Duodenal mucosa (tissue), 2 donors: ENCODE results near the gene CMIP.

Experiments used
- H3K27ac ChIP-seq: one replicate; pipeline ENCODE4 v1.7.0; 2013; ENCODE audit warnings: low read depth, low read length
- H3K27me3 ChIP-seq, 2 donors: one replicate each; pipeline ENCODE4 v1.7.0; 2013; ENCODE audit warnings: low read length in 2 of 2, control low read depth in 1 of 2; ENCODE audit not compliant: insufficient read depth in 2 of 2, control insufficient read depth in 1 of 2
- H3K36me3 ChIP-seq, 2 donors: one replicate each; pipeline ENCODE4 v1.7.0; 2013; ENCODE audit warnings: low read length in 2 of 2, control low read depth in 1 of 2; ENCODE audit not compliant: insufficient read depth in 2 of 2, control insufficient read depth in 1 of 2
- H3K4me1 ChIP-seq, 2 donors: one replicate each; pipeline ENCODE4 v1.7.0; 2013; ENCODE audit warnings: low read length in 2 of 2, control low read depth in 1 of 2; ENCODE audit not compliant: insufficient read depth in 2 of 2, control insufficient read depth in 1 of 2
- H3K4me3 ChIP-seq, 2 donors: one replicate each; pipeline ENCODE4 v1.7.0; 2013; ENCODE audit warnings: low read length in 2 of 2, low read depth in 1 of 2
- H3K9ac ChIP-seq, 2 donors: one replicate each; pipeline ENCODE4 v1.7.0; 2013; ENCODE audit warnings: low read length in 2 of 2, low read depth in 1 of 2
- H3K9me3 ChIP-seq, 2 donors: one replicate each; pipeline ENCODE4 v1.7.0; 2013; ENCODE audit warnings: low read length in 2 of 2, control low read depth in 1 of 2; ENCODE audit not compliant: control insufficient read depth in 1 of 2

Gene CMIP

DNA sequence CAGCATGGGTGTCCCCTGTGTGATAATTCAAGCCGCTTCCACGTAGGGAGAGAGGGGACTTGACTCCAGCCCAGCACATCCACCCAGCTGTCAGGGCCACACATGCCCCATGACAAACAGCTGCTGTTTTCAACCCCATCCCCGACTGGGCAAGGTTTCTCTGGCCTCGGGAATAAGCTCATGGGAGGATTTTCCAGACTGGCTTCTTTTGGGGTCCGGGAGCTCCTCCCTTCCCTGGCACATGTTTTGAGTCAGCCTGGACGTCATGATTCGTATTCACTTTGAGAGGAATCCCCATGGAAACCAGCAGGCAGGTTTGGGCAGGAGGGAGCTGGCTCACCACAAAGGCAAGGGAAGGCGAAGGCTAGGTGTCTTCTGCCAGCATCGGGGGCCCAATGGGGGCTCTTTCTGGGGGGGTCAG is 156.4 kb downstream of the CMIP start:
- Histone ChIP-seq H3K4me3 (no peak overlapping the region), H3K36me3 (peaks cover 0 to 8% of the 10 kb centered on the region in 2 donors), H3K27me3 (no peaks in the 10 kb centered on the region), H3K9ac (no peak overlapping the region), H3K4me1 (peaks cover 22 to 28% of the 10 kb centered on the region in 2 donors), H3K9me3 (no peaks in the 10 kb centered on the region), H3K27ac (no peak overlapping the region)

DNA sequence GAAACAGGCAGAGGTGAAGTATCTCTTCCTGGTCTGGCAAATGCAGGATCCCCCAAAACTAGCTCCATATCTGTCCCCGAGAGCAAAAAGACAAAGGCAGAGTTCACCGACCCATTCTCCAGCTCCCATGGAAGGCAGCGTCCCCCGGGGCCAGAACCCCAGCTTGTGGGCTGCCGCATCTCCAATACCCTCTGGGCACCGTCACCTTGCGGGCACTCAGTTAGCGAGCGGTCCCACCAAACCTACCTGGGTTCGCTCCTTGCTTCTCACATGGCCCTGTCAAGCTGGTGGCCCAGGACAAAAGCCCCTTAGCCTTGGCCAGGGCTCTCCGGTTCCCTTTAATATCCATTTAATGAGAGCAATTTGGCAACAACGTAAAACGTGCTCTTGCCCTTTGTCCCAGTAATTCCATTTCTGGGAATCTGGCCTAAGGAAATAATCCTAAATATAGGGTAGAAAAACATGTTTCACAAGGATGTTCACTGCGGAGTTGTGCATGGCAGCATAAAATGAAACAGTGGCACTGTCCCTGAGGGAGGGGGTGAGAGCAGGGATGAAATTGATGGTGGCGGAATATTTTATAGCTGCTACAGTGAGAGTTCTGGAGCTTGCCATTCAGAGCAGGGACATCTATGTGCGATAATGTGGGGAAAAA is 157.1 kb downstream of the CMIP start:
- H3K4me3 ChIP-seq: no peak overlapping the region
- H3K9me3 ChIP-seq: no peaks in the 10 kb centered on the region
- H3K27me3 ChIP-seq: no peaks in the 10 kb centered on the region
- peaks cover 18 to 31% of the 10 kb centered on the region in 2 donors for H3K4me1 ChIP-seq
- peak overlapping the region; percentile 3 for H3K27ac ChIP-seq
- H3K9ac ChIP-seq: no peak overlapping the region
- H3K36me3 ChIP-seq: peaks cover 0 to 8% of the 10 kb centered on the region in 2 donors

DNA sequence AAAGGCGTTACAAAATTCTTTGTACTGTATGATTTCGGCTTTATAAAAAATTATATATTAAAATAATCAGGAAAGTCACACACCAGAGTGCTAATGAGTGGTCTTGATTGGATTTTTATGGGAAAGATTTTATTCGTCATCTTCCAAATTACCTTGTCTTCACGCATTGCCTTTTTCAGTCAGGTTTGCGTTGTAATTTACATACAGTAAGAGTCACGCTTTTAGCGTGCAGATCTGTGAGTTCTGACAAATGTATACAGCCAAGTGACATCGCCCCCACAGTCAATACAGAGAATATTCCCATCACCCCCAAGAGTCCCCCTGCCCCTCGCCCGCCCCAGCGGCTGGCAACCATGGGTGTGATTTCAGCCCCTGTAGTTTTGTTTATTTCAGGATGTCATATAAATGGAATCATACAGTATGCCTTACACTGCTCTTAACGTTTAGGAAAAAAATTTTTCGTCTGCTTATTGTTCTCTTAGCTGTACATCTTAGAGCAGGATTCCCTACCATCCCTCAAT is 157.7 kb downstream of the CMIP start:
- Histone ChIP-seq H3K4me3 (no peak overlapping the region), H3K4me1 (peaks cover 13 to 27% of the 10 kb centered on the region in 2 donors), H3K27me3 (no peaks in the 10 kb centered on the region), H3K36me3 (peaks cover 1 to 11% of the 10 kb centered on the region in 2 donors), H3K9ac (no peak overlapping the region), H3K27ac (no peak overlapping the region), H3K9me3 (no peaks in the 10 kb centered on the region)

DNA sequence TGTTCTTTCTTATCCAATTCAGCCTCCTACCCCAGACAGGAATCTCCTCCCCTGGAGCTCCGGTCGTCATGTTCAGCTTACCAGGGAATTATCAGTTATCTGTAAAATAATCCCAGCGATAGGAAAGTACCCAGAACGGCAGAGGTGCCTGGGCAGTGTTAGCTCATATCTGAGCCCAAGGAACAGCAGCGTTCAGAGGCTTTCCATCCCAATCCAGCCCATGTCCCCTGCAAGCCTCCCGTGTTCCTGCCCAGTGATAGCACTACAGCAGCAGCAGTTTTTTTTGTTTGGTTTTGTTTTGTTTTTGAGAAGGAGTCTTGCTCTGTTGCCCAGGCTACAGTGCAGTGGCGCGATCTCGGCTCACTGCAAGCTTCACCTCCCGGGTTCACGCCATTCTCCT is 158.2 kb downstream of the CMIP start:
- H3K27me3 ChIP-seq: no peaks in the 10 kb centered on the region
- H3K36me3 ChIP-seq: peaks cover 6 to 15% of the 10 kb centered on the region in 2 donors
- no peaks in the 10 kb centered on the region for H3K9me3 ChIP-seq
- H3K4me1 ChIP-seq: peaks cover 9 to 22% of the 10 kb centered on the region in 2 donors
- no peak overlapping the region for H3K27ac ChIP-seq
- H3K9ac ChIP-seq: no peak overlapping the region
- H3K4me3 ChIP-seq: no peak overlapping the region

DNA sequence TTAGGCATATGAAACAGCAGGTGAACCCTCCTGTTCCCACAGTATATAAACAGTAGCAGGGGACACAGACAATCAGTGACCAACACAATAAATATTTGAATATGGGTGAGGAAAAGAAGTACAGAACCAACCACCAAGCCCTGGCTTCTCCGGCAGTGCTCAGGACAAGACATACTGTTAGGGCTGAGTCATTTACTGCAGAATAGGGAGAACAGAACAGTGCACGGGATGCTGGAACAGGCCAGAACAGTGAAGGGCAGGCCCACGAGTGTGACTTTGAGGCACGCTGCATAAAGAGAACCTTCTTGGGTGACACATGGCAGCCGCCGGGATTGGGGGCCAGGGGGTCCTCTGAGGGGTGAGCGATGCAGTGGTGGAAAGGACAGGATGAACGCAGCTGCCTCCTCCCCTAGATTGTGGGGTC is 160.4 kb downstream of the CMIP start:
- H3K9ac ChIP-seq: no peak overlapping the region
- peaks cover 12 to 17% of the 10 kb centered on the region in 2 donors for H3K36me3 ChIP-seq
- no peaks in the 10 kb centered on the region for H3K27me3 ChIP-seq
- H3K9me3 ChIP-seq: no peaks in the 10 kb centered on the region
- no peak overlapping the region for H3K27ac ChIP-seq
- H3K4me3 ChIP-seq: no peak overlapping the region
- H3K4me1 ChIP-seq: peaks cover 13 to 21% of the 10 kb centered on the region in 2 donors

DNA sequence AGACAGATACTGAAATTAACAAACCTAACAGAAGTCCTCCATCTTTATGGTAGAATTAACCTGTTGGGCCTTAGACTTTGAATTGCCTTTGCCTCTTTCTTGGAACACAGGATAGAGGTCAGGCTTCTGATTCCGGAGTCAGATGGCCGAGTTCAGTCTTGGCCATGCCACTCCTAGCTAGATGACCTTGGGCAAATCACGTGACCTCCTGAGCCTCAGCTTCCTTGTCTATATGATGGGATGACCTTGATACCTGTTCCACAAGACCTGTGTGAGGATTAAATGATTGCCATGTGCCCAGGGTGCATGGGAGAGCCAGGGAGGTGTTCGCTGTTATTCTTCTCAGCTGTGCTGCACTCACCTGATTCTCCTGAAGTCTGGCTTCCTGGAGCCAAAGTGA is 161.4 kb downstream of the CMIP start:
- peaks cover 15 to 22% of the 10 kb centered on the region in 2 donors for H3K36me3 ChIP-seq
- H3K27me3 ChIP-seq: no peaks in the 10 kb centered on the region
- no peak overlapping the region for H3K9ac ChIP-seq
- H3K4me3 ChIP-seq: no peak overlapping the region
- no peaks in the 10 kb centered on the region for H3K9me3 ChIP-seq
- H3K27ac ChIP-seq: no peak overlapping the region
- peaks cover 14 to 19% of the 10 kb centered on the region in 2 donors for H3K4me1 ChIP-seq

DNA sequence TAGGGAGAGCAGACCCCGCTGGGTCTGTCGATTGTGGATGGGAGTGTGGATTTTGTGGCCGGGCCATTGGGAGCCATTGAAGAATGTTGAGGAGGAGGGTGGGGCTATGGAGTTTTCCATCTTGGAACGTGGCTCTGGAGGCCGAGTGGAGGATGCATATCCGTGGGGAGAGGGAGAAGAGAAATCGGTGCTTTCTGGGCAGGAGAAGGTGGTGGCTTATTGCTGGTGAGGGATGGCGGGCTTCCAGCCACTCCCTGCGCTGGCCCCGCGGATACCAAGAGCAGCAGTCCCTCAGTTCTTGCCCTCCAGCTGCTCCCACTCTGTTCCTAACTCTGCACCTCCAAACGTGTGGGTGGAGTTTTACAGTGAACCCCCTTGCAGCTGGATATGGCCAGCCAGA is 162.4 kb downstream of the CMIP start:
- Histone ChIP-seq H3K9me3 (no peaks in the 10 kb centered on the region), H3K27ac (no peak overlapping the region), H3K27me3 (no peaks in the 10 kb centered on the region), H3K4me1 (peaks cover 4 to 15% of the 10 kb centered on the region in 2 donors), H3K4me3 (no peak overlapping the region), H3K36me3 (peaks cover 23 to 29% of the 10 kb centered on the region in 2 donors), H3K9ac (no peak overlapping the region)

DNA sequence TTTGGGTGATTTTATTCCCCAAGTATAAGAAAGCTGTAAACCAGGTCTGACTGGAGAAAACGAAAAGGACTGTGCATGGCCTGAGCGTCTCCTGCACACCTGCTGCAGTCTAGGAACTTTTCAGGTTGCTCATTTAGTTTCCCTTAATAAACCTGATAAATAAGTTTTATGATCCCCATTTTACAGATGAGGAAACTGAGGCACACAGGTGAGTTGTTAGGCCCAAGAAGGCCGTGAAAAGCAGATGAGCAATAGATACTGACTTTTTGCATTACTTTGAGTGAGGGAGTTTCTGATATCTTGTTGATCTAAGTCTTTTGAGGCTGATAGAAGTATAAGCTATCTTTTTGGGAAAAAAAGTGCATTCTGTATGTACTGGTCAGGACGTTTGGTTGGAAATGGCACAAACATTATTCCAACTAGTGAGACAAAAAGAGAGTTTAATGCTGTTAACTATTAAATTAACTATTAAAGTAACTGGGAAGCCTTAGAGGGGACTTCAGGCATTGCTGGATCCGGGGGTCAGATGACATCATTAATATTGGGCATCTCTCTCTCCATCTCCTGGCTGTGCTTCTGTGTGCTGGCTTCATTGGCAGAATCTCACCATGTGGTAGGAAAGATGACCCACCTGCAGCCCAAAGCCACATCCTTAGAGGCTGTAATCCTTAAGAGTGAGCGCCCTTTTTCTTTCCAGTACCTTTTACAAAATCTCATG is 163.4 kb downstream of the CMIP start:
- Histone ChIP-seq H3K27me3 (no peaks in the 10 kb centered on the region), H3K9ac (no peak overlapping the region), H3K4me3 (no peak overlapping the region), H3K36me3 (peaks cover 26 to 33% of the 10 kb centered on the region in 2 donors), H3K27ac (no peak overlapping the region), H3K9me3 (no peaks in the 10 kb centered on the region), H3K4me1 (peaks cover 4 to 16% of the 10 kb centered on the region in 2 donors)

DNA sequence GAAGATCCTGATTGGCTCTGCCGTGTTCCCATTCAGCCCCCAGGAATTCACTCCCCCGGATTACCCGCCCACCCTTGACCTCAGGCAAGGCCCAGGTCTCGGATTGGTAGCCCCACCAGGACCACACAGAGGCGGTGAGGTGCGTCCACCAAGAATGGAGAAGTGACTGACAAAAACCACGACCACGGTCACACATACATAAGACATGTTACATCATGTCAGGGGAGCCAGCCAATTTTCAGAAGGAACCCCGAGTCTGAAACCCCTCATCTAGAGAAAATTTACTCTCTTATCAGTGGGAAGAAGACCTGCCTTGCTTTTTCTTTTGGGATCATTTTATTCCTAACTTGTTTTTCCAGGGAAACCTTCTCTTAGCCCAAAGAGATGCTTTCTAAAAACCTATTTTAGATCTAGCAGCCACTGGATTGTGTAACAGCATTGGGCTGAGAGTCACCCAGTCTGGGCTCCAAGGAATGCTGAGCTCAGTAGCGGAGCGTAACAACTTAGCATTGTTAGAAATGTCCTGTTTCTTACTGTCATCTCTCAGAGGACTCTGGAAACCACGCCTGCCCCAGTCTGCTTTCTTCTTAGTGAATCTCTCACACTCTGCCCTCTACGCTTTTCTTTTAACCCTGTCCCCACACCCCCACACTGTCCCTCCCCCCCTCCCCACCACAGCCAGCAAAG is 164.1 kb downstream of the CMIP start:
- Histone ChIP-seq H3K4me1 (peaks cover 4 to 19% of the 10 kb centered on the region in 2 donors), H3K4me3 (no peak overlapping the region), H3K27ac (no peak overlapping the region), H3K9ac (no peak overlapping the region), H3K27me3 (no peaks in the 10 kb centered on the region), H3K9me3 (no peaks in the 10 kb centered on the region), H3K36me3 (peaks cover 26 to 36% of the 10 kb centered on the region in 2 donors)
